Activated T-cell treated with anti-CD3 and anti-CD28 coated beads, Interleukin-2, amount 50 U/mL, for 24 hours (primary cell): ENCODE measurements around the gene DYSF.

Source experiments
- DNase-seq: peaks from one replicate; pipeline ENCODE4 v3.0.0-alpha.2; 2020
- H3K27ac Mint-ChIP-seq: 2 replicates; pipeline ENCODE4 v1.8.0; 2020; ENCODE audit warnings: mild to moderate bottlenecking, mixed read lengths
- H3K27me3 Mint-ChIP-seq: 2 replicates; pipeline ENCODE4 v1.8.0; 2020; ENCODE audit warnings: mixed read lengths
- H3K36me3 Mint-ChIP-seq: 2 replicates; pipeline ENCODE4 v1.8.0; 2020; ENCODE audit warnings: low read depth, mixed read lengths
- H3K4me1 Mint-ChIP-seq: 2 replicates; pipeline ENCODE4 v1.8.0; 2020; ENCODE audit warnings: low read depth, mixed read lengths
- H3K4me3 Mint-ChIP-seq: 2 replicates; pipeline ENCODE4 v1.8.0; 2020; ENCODE audit warnings: mild to moderate bottlenecking, moderate library complexity, mixed read lengths
- H3K9me3 Mint-ChIP-seq: 2 replicates; pipeline ENCODE4 v1.8.0; 2020; ENCODE audit warnings: mixed read lengths

Gene DYSF

GRCh38 chr2:71609441-71609840, 156.1 kb downstream of the DYSF start:
- no peaks in the 10 kb centered on the region for H3K9me3 Mint-ChIP-seq
- DNase-seq, result peak; percentile 6
- H3K27me3 Mint-ChIP-seq, result peaks cover 17% of the 10 kb centered on the region
- H3K4me1 Mint-ChIP-seq, result peaks cover 6% of the 10 kb centered on the region
- H3K27ac Mint-ChIP-seq, result no peak overlapping the region
- no peaks in the 10 kb centered on the region for H3K36me3 Mint-ChIP-seq
- no peak overlapping the region for H3K4me3 Mint-ChIP-seq

- H3K27ac Mint-ChIP-seq, result no peak overlapping the region
Observed at GRCh38 chr2:71609958-71610357, 156.6 kb downstream of the DYSF start.

GRCh38 chr2:71610671-71611070, 157.3 kb downstream of the DYSF start:
- Mint-ChIP-seq H3K27ac (no peak overlapping the region), H3K36me3 (no peaks in the 10 kb centered on the region), H3K4me3 (no peak overlapping the region), H3K27me3 (peaks cover 8% of the 10 kb centered on the region), H3K4me1 (no peaks in the 10 kb centered on the region), H3K9me3 (no peaks in the 10 kb centered on the region)
- peak; percentile 13 for DNase-seq

More at GRCh38 chr2:71609958-71610357, 156.6 kb downstream of the DYSF start:
- Mint-ChIP-seq H3K27me3 (peaks cover 11% of the 10 kb centered on the region), H3K4me1 (peaks cover 2% of the 10 kb centered on the region), H3K4me3 (no peak overlapping the region), H3K36me3 (no peaks in the 10 kb centered on the region), H3K9me3 (no peaks in the 10 kb centered on the region)
- no peak for DNase-seq

- Mint-ChIP-seq H3K9me3 (no peaks in the 10 kb centered on the region), H3K36me3 (no peaks in the 10 kb centered on the region), H3K27me3 (peaks cover 5% of the 10 kb centered on the region), H3K27ac (no peak overlapping the region), H3K4me1 (no peaks in the 10 kb centered on the region), H3K4me3 (no peak overlapping the region)
- DNase-seq, result peak; percentile 5
Observed at GRCh38 chr2:71611247-71611646, 157.9 kb downstream of the DYSF start.

- Mint-ChIP-seq H3K9me3 (no peaks in the 10 kb centered on the region), H3K4me1 (no peaks in the 10 kb centered on the region), H3K27ac (no peak overlapping the region), H3K36me3 (no peaks in the 10 kb centered on the region), H3K4me3 (no peak overlapping the region), H3K27me3 (peaks cover 3% of the 10 kb centered on the region)
- DNase-seq, result peak; percentile 5
Observed at GRCh38 chr2:71611781-71612527, 158.6 kb downstream of the DYSF start.

- Mint-ChIP-seq H3K27me3 (peaks cover 3% of the 10 kb centered on the region), H3K27ac (no peak overlapping the region), H3K36me3 (no peaks in the 10 kb centered on the region), H3K4me1 (no peaks in the 10 kb centered on the region), H3K4me3 (no peak overlapping the region), H3K9me3 (no peaks in the 10 kb centered on the region)
- peak; percentile 9 for DNase-seq
Observed at GRCh38 chr2:71612581-71613402, 159.4 kb downstream of the DYSF start.

GRCh38 chr2:71613403-71613952, 160.1 kb downstream of the DYSF start:
- Mint-ChIP-seq H3K4me3 (no peak overlapping the region), H3K27me3 (peaks cover 3% of the 10 kb centered on the region), H3K9me3 (no peaks in the 10 kb centered on the region), H3K4me1 (no peaks in the 10 kb centered on the region), H3K36me3 (no peaks in the 10 kb centered on the region), H3K27ac (no peak overlapping the region)
- DNase-seq, result peak; percentile 16

- peak; percentile 23 for DNase-seq
- no peaks in the 10 kb centered on the region for H3K9me3 Mint-ChIP-seq
- peaks cover 3% of the 10 kb centered on the region for H3K27me3 Mint-ChIP-seq
- no peak overlapping the region for H3K4me3 Mint-ChIP-seq
- H3K27ac Mint-ChIP-seq, result no peak overlapping the region
- H3K4me1 Mint-ChIP-seq, result no peaks in the 10 kb centered on the region
- no peaks in the 10 kb centered on the region for H3K36me3 Mint-ChIP-seq
Observed at GRCh38 chr2:71613953-71614925, 160.9 kb downstream of the DYSF start.

- Mint-ChIP-seq H3K36me3 (no peaks in the 10 kb centered on the region), H3K27me3 (peaks cover 3% of the 10 kb centered on the region), H3K9me3 (no peaks in the 10 kb centered on the region), H3K27ac (no peak overlapping the region), H3K4me3 (no peak overlapping the region), H3K4me1 (no peaks in the 10 kb centered on the region)
- DNase-seq, result peak; percentile 11
Observed at GRCh38 chr2:71614976-71615766, 161.8 kb downstream of the DYSF start.

GRCh38 chr2:71615767-71616730, 162.7 kb downstream of the DYSF start:
- H3K4me1 Mint-ChIP-seq, result no peaks in the 10 kb centered on the region
- no peaks in the 10 kb centered on the region for H3K9me3 Mint-ChIP-seq
- H3K4me3 Mint-ChIP-seq, result no peak overlapping the region
- DNase-seq, result peak; percentile 6
- peaks cover 3% of the 10 kb centered on the region for H3K27me3 Mint-ChIP-seq
- H3K36me3 Mint-ChIP-seq, result no peaks in the 10 kb centered on the region
- H3K27ac Mint-ChIP-seq, result no peak overlapping the region

GRCh38 chr2:71617266-71617665, 163.9 kb downstream of the DYSF start:
- Mint-ChIP-seq H3K4me1 (no peaks in the 10 kb centered on the region), H3K36me3 (no peaks in the 10 kb centered on the region), H3K4me3 (no peak overlapping the region), H3K9me3 (no peaks in the 10 kb centered on the region), H3K27ac (no peak overlapping the region), H3K27me3 (peaks cover 3% of the 10 kb centered on the region)
- DNase-seq, result no peak

GRCh38 chr2:71618327-71619113, 165.2 kb downstream of the DYSF start:
- no peaks in the 10 kb centered on the region for H3K9me3 Mint-ChIP-seq
- H3K36me3 Mint-ChIP-seq, result no peaks in the 10 kb centered on the region
- no peak for DNase-seq
- H3K4me1 Mint-ChIP-seq, result no peaks in the 10 kb centered on the region
- H3K27ac Mint-ChIP-seq, result no peak overlapping the region
- H3K27me3 Mint-ChIP-seq, result no peaks in the 10 kb centered on the region
- H3K4me3 Mint-ChIP-seq, result no peak overlapping the region
